ENCODE data around the gene PARD3.

DNA sequence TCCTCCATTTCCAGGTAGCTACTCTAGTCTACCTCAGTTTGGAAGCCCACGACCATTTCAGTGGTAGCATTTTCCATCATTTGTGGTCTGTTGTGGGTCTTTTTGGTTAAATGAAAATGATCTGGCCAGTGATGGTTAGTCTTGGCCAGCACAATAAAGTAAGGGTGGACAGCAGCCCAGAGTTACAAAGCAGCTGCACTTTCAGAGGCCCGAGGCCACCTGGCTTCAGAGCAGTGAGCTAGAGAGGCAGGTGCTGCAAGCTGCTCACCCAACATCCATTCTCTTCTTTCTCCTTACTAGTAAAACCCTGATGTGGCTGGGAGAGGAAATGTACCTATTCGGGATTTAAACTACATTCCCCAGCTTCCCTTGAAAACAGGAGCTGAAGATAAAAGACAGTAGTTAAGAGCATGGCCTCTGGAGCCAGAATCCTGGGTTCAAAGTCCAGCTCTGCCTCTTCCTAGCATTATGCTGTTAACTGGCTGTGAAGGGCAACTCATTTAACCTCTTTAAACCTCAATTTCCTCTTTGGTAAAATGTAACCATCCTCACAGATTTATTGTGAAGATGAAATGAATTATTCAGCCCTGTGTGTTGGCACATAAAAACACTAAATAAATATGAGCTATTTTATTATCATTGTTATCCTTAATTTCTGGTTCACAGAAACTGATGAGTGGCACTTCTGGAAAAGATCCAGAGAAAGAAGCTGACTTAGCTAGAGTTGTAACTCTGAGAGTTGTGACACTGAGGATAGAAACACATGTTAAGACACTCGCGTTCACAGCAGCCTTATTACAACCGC, 517.4 kb downstream of the PARD3 start:
- TF ChIP-seq, protein P1, sequence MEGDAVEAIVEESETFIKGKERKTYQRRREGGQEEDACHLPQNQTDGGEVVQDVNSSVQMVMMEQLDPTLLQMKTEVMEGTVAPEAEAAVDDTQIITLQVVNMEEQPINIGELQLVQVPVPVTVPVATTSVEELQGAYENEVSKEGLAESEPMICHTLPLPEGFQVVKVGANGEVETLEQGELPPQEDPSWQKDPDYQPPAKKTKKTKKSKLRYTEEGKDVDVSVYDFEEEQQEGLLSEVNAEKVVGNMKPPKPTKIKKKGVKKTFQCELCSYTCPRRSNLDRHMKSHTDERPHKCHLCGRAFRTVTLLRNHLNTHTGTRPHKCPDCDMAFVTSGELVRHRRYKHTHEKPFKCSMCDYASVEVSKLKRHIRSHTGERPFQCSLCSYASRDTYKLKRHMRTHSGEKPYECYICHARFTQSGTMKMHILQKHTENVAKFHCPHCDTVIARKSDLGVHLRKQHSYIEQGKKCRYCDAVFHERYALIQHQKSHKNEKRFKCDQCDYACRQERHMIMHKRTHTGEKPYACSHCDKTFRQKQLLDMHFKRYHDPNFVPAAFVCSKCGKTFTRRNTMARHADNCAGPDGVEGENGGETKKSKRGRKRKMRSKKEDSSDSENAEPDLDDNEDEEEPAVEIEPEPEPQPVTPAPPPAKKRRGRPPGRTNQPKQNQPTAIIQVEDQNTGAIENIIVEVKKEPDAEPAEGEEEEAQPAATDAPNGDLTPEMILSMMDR (IDR thresholded peaks at IDR 0.05) = no peak
- TF ChIP-seq EP300 (IDR thresholded peaks at IDR 0.05) (no peak), POLR2A (IDR thresholded peaks at IDR 0.05) (no peak)
